ENCODE measurements around the gene SHROOM1.

GRCh38 chr5:132778856-132779255, 51.6 kb downstream of the SHROOM1 start:
- TF ChIP-seq POLR2AphosphoS5 (IDR thresholded peaks at IDR 0.05) (no peak), CTCF (IDR thresholded peaks at IDR 0.05) (no peak), POLR2A (IDR thresholded peaks at IDR 0.05; ENCODE audit: low read depth) (no peak), EP300 (IDR thresholded peaks at IDR 0.05) (no peak)

All from esophagus muscularis mucosa (tissue), 4 donors.